HepG2 (cell line): ENCODE data around the gene RAB2B. TPM values are rescaled to one million over a fixed set of nuclear protein-coding genes. Genes with fewer than 3 reads are reported as not detected.

ENCODE experiments used
- ATAC-seq: fragments of 200-7000 bp; cut with Tn5 transposase; 3 replicates; pipeline ENCODE4 v1.9.1; 2020; ENCODE audit warnings: mild to moderate bottlenecking, moderate library complexity
- BruUV-seq: library from RNA; stranded (reverse); fragments of 400-500 nt; replicated peaks from 2 replicates; lab custom pipeline; 2021; lab: Mats Ljungman, UMichigan
- CTCF ChIA-PET: fragments of 300-600 bp; formaldehyde crosslinking; extraction: SDS; loops from one replicate; lab custom pipeline; 2021; ENCODE audit warnings: low total read pairs, inconsistent platforms, low intra/inter-chr PET ratio; lab: Yijun Ruan, JAX
- POLR2A ChIA-PET: fragments of 350-600 bp; sonication (Branson Sonifier 250); formaldehyde crosslinking; loops from one replicate; lab custom pipeline; 2020; ENCODE audit warnings: antibody characterized with exemption, inconsistent platforms; lab: Yijun Ruan, JAX
- DNase-seq: peaks from one replicate; pipeline ENCODE4 v3.0.0-alpha.2; 2015; ENCODE audit warnings: low spot score
- FAIRE-seq: peaks from 3 replicates; lab custom pipeline; 2011; peaks lifted over from hg19 to GRCh38; lab: Jason Lieb, UNC
- H2AFZ ChIP-seq: one replicate; pipeline ENCODE4 v1.6.1; 2011; ENCODE audit warnings: low read length, inconsistent platforms
- H3K27ac ChIP-seq: fragments of 300-600 bp; 3 replicates; pipeline ENCODE4 v1.8.0; 2011; ENCODE audit warnings: mixed run types, mild to moderate bottlenecking, mixed read lengths, low read length, inconsistent platforms; ENCODE audit not compliant: insufficient read depth; ENCODE audit errors: extremely low read length
- H3K27me3 ChIP-seq, 2 experiments: fragments of 200-600 bp in 1 of 2; 2 replicates in 1 of 2; 3 replicates in 1 of 2; pipeline versions ENCODE4 v1.6.0 to v1.8.0; 2011; ENCODE audit warnings: low read length in 2 of 2, mild to moderate bottlenecking in 2 of 2, moderate library complexity in 2 of 2, inconsistent platforms in 1 of 2; ENCODE audit not compliant: insufficient read depth in 2 of 2, control insufficient read depth in 1 of 2
- H3K36me3 ChIP-seq, 2 experiments: fragments of 200-600 bp in 1 of 2; replicated peaks in 1 of 2; 2 replicates in 1 of 2; 3 replicates in 1 of 2; pipeline versions ENCODE4 v1.5.1 to v1.8.0; 2011; ENCODE audit warnings: low read length in 2 of 2, inconsistent platforms in 1 of 2; ENCODE audit not compliant: insufficient read depth in 2 of 2, control insufficient read depth in 1 of 2
- H3K4me1 ChIP-seq: 2 replicates; pipeline ENCODE4 v1.5.1; 2012; ENCODE audit warnings: low read length, inconsistent platforms; ENCODE audit not compliant: insufficient read depth
- H3K4me2 ChIP-seq: 2 replicates; pipeline ENCODE4 v1.6.0; 2011; ENCODE audit warnings: low read depth, low read length, inconsistent platforms
- H3K4me3 ChIP-seq, 3 experiments: fragments of 200-600 bp in 1 of 3; sonication (generic), shearing (Covaris generic) in 1 of 3; replicated peaks in 1 of 3; 2 replicates each; pipeline ENCODE4 v1.5.1; 2011 to 2016; ENCODE audit warnings: low read length in 3 of 3, inconsistent platforms in 2 of 3, low read depth in 2 of 3, mild to moderate bottlenecking in 2 of 3, control low read depth in 1 of 3, mixed read lengths in 1 of 3; ENCODE audit not compliant: insufficient read depth in 1 of 3
- H3K79me2 ChIP-seq: one replicate; pipeline ENCODE4 v1.6.1; 2011; ENCODE audit warnings: low read length, inconsistent platforms; ENCODE audit not compliant: insufficient read depth
- H3K9ac ChIP-seq: 2 replicates; pipeline ENCODE4 v1.6.0; 2011; ENCODE audit warnings: mild to moderate bottlenecking, low read depth, low read length, inconsistent platforms; ENCODE audit not compliant: insufficient read depth
- H3K9me3 ChIP-seq: 2 replicates; pipeline ENCODE4 v1.5.1; 2012; ENCODE audit warnings: mild to moderate bottlenecking, low read length
- H4K20me1 ChIP-seq: 2 replicates; pipeline ENCODE4 v1.6.0; 2011; ENCODE audit warnings: inconsistent platforms, mild to moderate bottlenecking, low read length, moderate library complexity; ENCODE audit not compliant: insufficient read depth
- CREBL2 ChIP-seq: sonication (generic); formaldehyde crosslinking; IDR thresholded peaks from 2 replicates; pipeline ENCODE4 v1.8.1; 2023; ENCODE audit warnings: missing genetic modification reagents, mild to moderate bottlenecking, borderline replicate concordance
- NFE2 ChIP-seq: sonication (generic); formaldehyde crosslinking; IDR thresholded peaks from 2 replicates; pipeline ENCODE4 v1.4.0; 2020; ENCODE audit warnings: missing genetic modification reagents
- PLRG1 ChIP-seq: fragments of 450-650 bp; conservative IDR thresholded peaks from 2 replicates; pipeline ENCODE4 v1.6.1; 2016
- POLR2G ChIP-seq: fragments of 200-400 bp; formaldehyde crosslinking; IDR thresholded peaks from 2 replicates; pipeline ENCODE4 v1.6.1; 2018; ENCODE audit warnings: mild to moderate bottlenecking, low read depth, low read length, moderate library complexity
- RBFOX2 ChIP-seq: fragments of 200-400 bp; formaldehyde crosslinking; IDR thresholded peaks from 2 replicates; pipeline ENCODE4 v1.6.1; 2017; ENCODE audit warnings: low read depth, mild to moderate bottlenecking, low read length
- ZNF207 ChIP-seq: fragments of 450-650 bp; IDR thresholded peaks from 2 replicates; pipeline ENCODE4 v1.6.1; 2016; ENCODE audit warnings: antibody characterized with exemption, borderline replicate concordance
- ZNF33B ChIP-seq: sonication (generic); formaldehyde crosslinking; IDR thresholded peaks from 2 replicates; pipeline ENCODE4 v1.5.1; 2020; ENCODE audit warnings: mild to moderate bottlenecking, missing genetic modification reagents
- ZNF556 ChIP-seq: sonication (generic); formaldehyde crosslinking; IDR thresholded peaks from 2 replicates; pipeline ENCODE4 v1.4.0; 2020; ENCODE audit warnings: mild to moderate bottlenecking, missing genetic modification reagents, borderline replicate concordance
- ZNF652 ChIP-seq: IDR thresholded peaks from 2 replicates; pipeline ENCODE4 v1.6.1; 2016; ENCODE audit warnings: low read depth, borderline replicate concordance
- ZSCAN21 ChIP-seq: sonication (generic); formaldehyde crosslinking; IDR thresholded peaks from 2 replicates; pipeline ENCODE4 v1.8.0; 2022; ENCODE audit warnings: mild to moderate bottlenecking, missing genetic modification reagents, moderate library complexity, borderline replicate concordance
- WGBS: methylation state at CpG from one replicate; pipeline ENCODE4 v1.1.6; 2017; ENCODE audit warnings: low lambda C conversion rate; 5-methylcytosine and 5-hydroxymethylcytosine counted together
- in situ Hi-C: cut with HindIII; loops from 2 replicates; pipeline ENCODE4 v1.10.0; 2017; ENCODE audit warnings: low pct_unique_long_range_greater_than_20kb; ENCODE audit not compliant: extremely low pct_ligation_motif_present
- intact Hi-C: fragments of 100-400 bp; cut with micrococcal nuclease; formaldehyde crosslinking; loops from one replicate; pipeline ENCODE4 v1.10.0; 2022; ENCODE audit not compliant: unreplicated experiment
- polyA plus RNA-seq, 8 experiments: library from polyadenylated mRNA; depleted of rRNA in 3 of 8; stranded (reverse) in 7 of 8; unstranded in 1 of 8; fragments of >200 nt; fragmentation: Illumina TruSeq in 4 of 8; extraction: Trizol in 4 of 8; gene quantifications; 2 replicates each; pipeline versions ENCODE4 v1.2.1 to v1.2.3, GENCODE V29; 2011 to 2016; ENCODE audit warnings: low read depth in 4 of 8, missing spikeins in 1 of 8, mixed read lengths in 1 of 8; ENCODE audit not compliant: insufficient read depth in 1 of 8
- total RNA-seq, 5 experiments: library from RNA; depleted of rRNA; stranded (reverse); fragments of >200 nt; fragmentation: Illumina TruSeq; extraction: Trizol; gene quantifications; 2 replicates each; pipeline ENCODE4 v1.2.3, GENCODE V29; 2016; ENCODE audit warnings: low read depth in 1 of 5

Gene RAB2B
- total and polyA plus RNA-seq, 2 of the 13 experiments (the other 11 are each of a cell fraction or from before 2014, with no cell fraction given): 36.0 to 60.6 TPM

GRCh38 chr14:21505012-21505553 lies 28.3 kb upstream of the RAB2B start:
- Histone ChIP-seq H3K79me2 (peaks cover 39% of the 10 kb centered on the region), H3K36me3 (peaks cover 26 to 51% of the 10 kb centered on the region in 2 experiments), H3K4me2 (no peak overlapping the region), H4K20me1 (no peaks in the 10 kb centered on the region), H3K27me3 (no peaks in the 10 kb centered on the region), H3K4me1 (peaks cover 17% of the 10 kb centered on the region), H3K4me3 (no peak overlapping the region), H3K27ac (no peak overlapping the region), H2AFZ (no peak overlapping the region), H3K9me3 (no peaks in the 10 kb centered on the region), H3K9ac (no peak overlapping the region)
- no TSS peak for BruUV-seq
- FAIRE-seq: no peak
- no peak for ATAC-seq
- ChIA-PET CTCF (no interaction called here), POLR2A (interaction anchor here (0.8 kb wide), 1 partner anchor 22 kb away, joined by 3 read pairs; no protein-coding TSS in a partner anchor)
- in situ Hi-C loops: no loop called here
- DNase-seq: no peak
- intact Hi-C loops: no loop called here
- TF ChIP-seq POLR2G (peak; percentile 12; the same call in 1 of the 2 replicates), RBFOX2 (0 out of 2 replicates have a peak, but pooled peaks have one; percentile 38), ZSCAN21 (CRISPR knock-in tag) (no peak)
- TF ChIP-seq, all 625 proteins: peak for 2

GRCh38 chr14:21503376-21503775 lies 26.6 kb upstream of the RAB2B start:
- Histone ChIP-seq H3K79me2 (peaks cover 23% of the 10 kb centered on the region), H2AFZ (no peak overlapping the region), H4K20me1 (0 out of 2 replicates have a peak, but pooled peaks cover 1% of the 10 kb centered on the region), H3K27ac (no peak overlapping the region), H3K4me2 (no peak overlapping the region), H3K4me1 (no peaks in the 10 kb centered on the region; the same call in 1 of the 2 replicates), H3K27me3 (no peaks in the 10 kb centered on the region), H3K9ac (no peak overlapping the region), H3K4me3 (no peak overlapping the region), H3K9me3 (no peaks in the 10 kb centered on the region), H3K36me3 (peaks cover 33 to 66% of the 10 kb centered on the region in 2 experiments)
- peak; percentile 13; the same call in 2 of the 3 replicates for ATAC-seq
- DNase-seq: no peak
- BruUV-seq: no TSS peak
- ChIA-PET CTCF (no interaction called here), POLR2A (no interaction called here)
- in situ Hi-C loops (loop anchor here (5.0 kb wide), 1 partner anchor 54 kb away; no protein-coding TSS in a partner anchor), intact Hi-C loops (no loop called here)
- WGBS: 93% methylated on average over 4 of the region's 4 CpGs
- no peak for FAIRE-seq
- TF ChIP-seq ZNF556 (CRISPR knock-in tag): no peak
- no peak for TF ChIP-seq PLRG1
- no peak for TF ChIP-seq ZSCAN21 (CRISPR knock-in tag)
- TF ChIP-seq NFE2 (CRISPR knock-in tag): no peak
- TF ChIP-seq ZNF33B (CRISPR knock-in tag): no peak
- TF ChIP-seq ZNF207: no peak
- no peak for TF ChIP-seq ZNF652 (CRISPR knock-in tag)
- TF ChIP-seq CREBL2 (CRISPR knock-in tag): no peak
